Measurements from ENCODE around the gene PIPOX. TPM values are rescaled to one million over a fixed set of nuclear protein-coding genes. Genes with fewer than 3 reads are reported as not detected.

PIPOX gene
- total RNA-seq, 1 donor from 2014 or later = 0.26 TPM

- no peak for TF ChIP-seq CTCF (IDR thresholded peaks at IDR 0.05; ENCODE audit: insufficient read depth, low read length, severe bottlenecking)
- peaks cover 53% of the 10 kb centered on the region for H3K36me3 ChIP-seq (ENCODE audit: control insufficient read depth, insufficient read depth, low read length)
- no peaks in the 10 kb centered on the region for H3K27me3 ChIP-seq (ENCODE audit: control insufficient read depth, insufficient read depth, low read length)
- no peak for FAIRE-seq
- no peak overlapping the region for H3K4me3 ChIP-seq (ENCODE audit: low read depth, low read length)
- no peak for DNase-seq (ENCODE audit: low read depth)
Measured at GRCh38 chr17:29096094-29096493, 53.2 kb downstream of the PIPOX start.

- FAIRE-seq (no peak), DNase-seq (ENCODE audit: low read depth) (no peak)
- no peak for TF ChIP-seq CTCF (IDR thresholded peaks at IDR 0.05; ENCODE audit: insufficient read depth, low read length, severe bottlenecking)
- Histone ChIP-seq H3K36me3 (ENCODE audit: control insufficient read depth, insufficient read depth, low read length) (peaks cover 51% of the 10 kb centered on the region), H3K27me3 (ENCODE audit: control insufficient read depth, insufficient read depth, low read length) (no peaks in the 10 kb centered on the region), H3K4me3 (ENCODE audit: low read depth, low read length) (no peak overlapping the region)
Measured at GRCh38 chr17:29099527-29099926, 56.6 kb downstream of the PIPOX start.

- no peak for TF ChIP-seq CTCF (IDR thresholded peaks at IDR 0.05; ENCODE audit: insufficient read depth, low read length, severe bottlenecking)
- Histone ChIP-seq H3K36me3 (ENCODE audit: control insufficient read depth, insufficient read depth, low read length) (peaks cover 52% of the 10 kb centered on the region), H3K27me3 (ENCODE audit: control insufficient read depth, insufficient read depth, low read length) (no peaks in the 10 kb centered on the region), H3K4me3 (ENCODE audit: low read depth, low read length) (no peak overlapping the region)
- DNase-seq (ENCODE audit: low read depth) = no peak
- no peak for FAIRE-seq
Measured at GRCh38 chr17:29100296-29100695, 57.4 kb downstream of the PIPOX start.

- Histone ChIP-seq H3K36me3 (ENCODE audit: control insufficient read depth, insufficient read depth, low read length) (peaks cover 52% of the 10 kb centered on the region), H3K4me3 (ENCODE audit: low read depth, low read length) (no peak overlapping the region), H3K27me3 (ENCODE audit: control insufficient read depth, insufficient read depth, low read length) (no peaks in the 10 kb centered on the region)
- FAIRE-seq (no peak), DNase-seq (ENCODE audit: low read depth) (no peak)
- no peak for TF ChIP-seq CTCF (IDR thresholded peaks at IDR 0.05; ENCODE audit: insufficient read depth, low read length, severe bottlenecking)
Measured at GRCh38 chr17:29102046-29102445, 59.1 kb downstream of the PIPOX start.

- Histone ChIP-seq H3K36me3 (ENCODE audit: control insufficient read depth, insufficient read depth, low read length) (peaks cover 48% of the 10 kb centered on the region), H3K27me3 (ENCODE audit: control insufficient read depth, insufficient read depth, low read length) (no peaks in the 10 kb centered on the region), H3K4me3 (ENCODE audit: low read depth, low read length) (no peak overlapping the region)
- FAIRE-seq (no peak), DNase-seq (ENCODE audit: low read depth) (no peak)
- TF ChIP-seq CTCF (IDR thresholded peaks at IDR 0.05; ENCODE audit: insufficient read depth, low read length, severe bottlenecking) = no peak
Measured at GRCh38 chr17:29102741-29103181, 59.8 kb downstream of the PIPOX start.

- Histone ChIP-seq H3K4me3 (ENCODE audit: low read depth, low read length) (no peak overlapping the region), H3K27me3 (ENCODE audit: control insufficient read depth, insufficient read depth, low read length) (no peaks in the 10 kb centered on the region), H3K36me3 (ENCODE audit: control insufficient read depth, insufficient read depth, low read length) (peaks cover 47% of the 10 kb centered on the region)
- DNase-seq (ENCODE audit: low read depth) (no peak), FAIRE-seq (no peak)
- no peak for TF ChIP-seq CTCF (IDR thresholded peaks at IDR 0.05; ENCODE audit: insufficient read depth, low read length, severe bottlenecking)
Measured at GRCh38 chr17:29103341-29103740, 60.4 kb downstream of the PIPOX start.
